HepG2 (cell line): ENCODE data around the gene SERPIND1. TPM values are rescaled to one million over a fixed set of nuclear protein-coding genes. Genes with fewer than 3 reads are reported as not detected.

Source experiments
- CAMTA2 ChIP-seq: sonication (generic); formaldehyde crosslinking; IDR thresholded peaks from 2 replicates; pipeline ENCODE4 v1.4.0; 2020; ENCODE audit warnings: mild to moderate bottlenecking, missing genetic modification reagents, borderline replicate concordance
- CHD2 ChIP-seq: IDR thresholded peaks from 2 replicates; pipeline ENCODE4 v1.6.1; 2011; ENCODE audit warnings: low read depth, low read length, improper control_type of control experiment
- CREB3 ChIP-seq: sonication (generic); formaldehyde crosslinking; IDR thresholded peaks from 2 replicates; pipeline ENCODE4 v1.5.0; 2020; ENCODE audit warnings: missing genetic modification reagents
- EEA1 ChIP-seq: sonication (generic); formaldehyde crosslinking; IDR thresholded peaks from 2 replicates; pipeline ENCODE4 v1.5.1; 2020; ENCODE audit warnings: mild to moderate bottlenecking, missing genetic modification reagents, borderline replicate concordance
- FOXO1 ChIP-seq: sonication (generic); formaldehyde crosslinking; IDR thresholded peaks from 2 replicates; pipeline ENCODE4 v1.4.0; 2020; ENCODE audit warnings: missing genetic modification reagents
- FOXP4 ChIP-seq: sonication (generic); formaldehyde crosslinking; IDR thresholded peaks from 2 replicates; pipeline ENCODE4 v1.4.0; 2020; ENCODE audit warnings: missing genetic modification reagents
- KDM5B ChIP-seq: sonication (generic); formaldehyde crosslinking; IDR thresholded peaks from 2 replicates; pipeline ENCODE4 v1.4.0; 2020; ENCODE audit warnings: missing genetic modification reagents, mild to moderate bottlenecking, borderline replicate concordance
- PAF1 ChIP-seq: IDR thresholded peaks from 2 replicates; pipeline ENCODE4 v1.6.1; 2016; ENCODE audit warnings: missing genetic modification reagents, missing compliant biosample characterization
- RBM39 ChIP-seq: fragments of 200-400 bp; formaldehyde crosslinking; IDR thresholded peaks from one replicate; pipeline ENCODE4 v1.6.1; 2018; ENCODE audit warnings: antibody characterized with exemption, mild to moderate bottlenecking, low read depth, low read length; ENCODE audit not compliant: poor library complexity, severe bottlenecking
- SPEN ChIP-seq: sonication (generic); formaldehyde crosslinking; IDR thresholded peaks from 2 replicates; pipeline ENCODE4 v1.5.1; 2020; ENCODE audit warnings: low read depth, mild to moderate bottlenecking, missing genetic modification reagents
- ZNF362 ChIP-seq: sonication (generic); formaldehyde crosslinking; IDR thresholded peaks from 2 replicates; pipeline ENCODE4 v1.4.0; 2020; ENCODE audit warnings: missing genetic modification reagents, mild to moderate bottlenecking, borderline replicate concordance
- ZNF367 ChIP-seq: sonication (generic); formaldehyde crosslinking; IDR thresholded peaks from 2 replicates; pipeline ENCODE4 v1.4.0; 2020; ENCODE audit warnings: missing genetic modification reagents, borderline replicate concordance
- ZNF496 ChIP-seq: sonication (generic); formaldehyde crosslinking; IDR thresholded peaks from 2 replicates; pipeline ENCODE4 v1.8.1; 2023; ENCODE audit warnings: mild to moderate bottlenecking, moderate library complexity, missing genetic modification reagents; ENCODE audit not compliant: insufficient replicate concordance
- ZNF580 ChIP-seq: IDR thresholded peaks from 2 replicates; pipeline ENCODE4 v1.6.1; 2016; ENCODE audit warnings: low read depth, borderline replicate concordance
- ZZZ3 ChIP-seq: sonication (generic); formaldehyde crosslinking; IDR thresholded peaks from 2 replicates; pipeline ENCODE4 v1.4.0; 2020; ENCODE audit warnings: missing genetic modification reagents, mild to moderate bottlenecking, borderline replicate concordance
- polyA plus RNA-seq, 8 experiments: library from polyadenylated mRNA; depleted of rRNA in 3 of 8; stranded (reverse) in 7 of 8; unstranded in 1 of 8; fragments of >200 nt; fragmentation: Illumina TruSeq in 4 of 8; extraction: Trizol in 4 of 8; gene quantifications; 2 replicates each; pipeline versions ENCODE4 v1.2.1 to v1.2.3, GENCODE V29; 2011 to 2016; ENCODE audit warnings: low read depth in 4 of 8, missing spikeins in 1 of 8, mixed read lengths in 1 of 8; ENCODE audit not compliant: insufficient read depth in 1 of 8
- total RNA-seq, 5 experiments: library from RNA; depleted of rRNA; stranded (reverse); fragments of >200 nt; fragmentation: Illumina TruSeq; extraction: Trizol; gene quantifications; 2 replicates each; pipeline ENCODE4 v1.2.3, GENCODE V29; 2016; ENCODE audit warnings: low read depth in 1 of 5
- TF ChIP-seq, protein P1 (sequence below), 2 experiments: sonication (generic) in 1 of 2; formaldehyde crosslinking in 1 of 2; IDR thresholded peaks; 2 replicates each; pipeline versions ENCODE4 v1.6.1 to v1.9.0; 2014 to 2022; ENCODE audit warnings: antibody characterized with exemption in 1 of 2, borderline replicate concordance in 1 of 2, inconsistent platforms in 1 of 2, low read depth in 1 of 2, missing genetic modification reagents in 1 of 2

The SERPIND1 gene
- total and polyA plus RNA-seq, 2 of the 13 experiments (the other 11 are each of a cell fraction or from before 2014, with no cell fraction given): 111 to 350 TPM

- TF ChIP-seq FOXP4 (CRISPR knock-in tag) (no peak), FOXO1 (CRISPR knock-in tag) (peak; percentile 36; the same call in 1 of the 2 replicates), PAF1 (CRISPR knock-in tag) (no peak), SPEN (CRISPR knock-in tag) (peak; percentile 24; the same call in 1 of the 2 replicates), ZNF362 (CRISPR knock-in tag) (no peak), CAMTA2 (CRISPR knock-in tag) (no peak), ZNF496 (CRISPR knock-in tag) (no peak), RBM39 (no peak), ZNF580 (no peak; the same call in 1 of the 2 replicates), CREB3 (CRISPR knock-in tag) (no peak), ZZZ3 (CRISPR knock-in tag) (no peak), EEA1 (CRISPR knock-in tag) (no peak), ZNF367 (no peak), KDM5B (CRISPR knock-in tag) (no peak; the same call in 1 of the 2 replicates), CHD2 (no peak)
- TF ChIP-seq, protein P1, sequence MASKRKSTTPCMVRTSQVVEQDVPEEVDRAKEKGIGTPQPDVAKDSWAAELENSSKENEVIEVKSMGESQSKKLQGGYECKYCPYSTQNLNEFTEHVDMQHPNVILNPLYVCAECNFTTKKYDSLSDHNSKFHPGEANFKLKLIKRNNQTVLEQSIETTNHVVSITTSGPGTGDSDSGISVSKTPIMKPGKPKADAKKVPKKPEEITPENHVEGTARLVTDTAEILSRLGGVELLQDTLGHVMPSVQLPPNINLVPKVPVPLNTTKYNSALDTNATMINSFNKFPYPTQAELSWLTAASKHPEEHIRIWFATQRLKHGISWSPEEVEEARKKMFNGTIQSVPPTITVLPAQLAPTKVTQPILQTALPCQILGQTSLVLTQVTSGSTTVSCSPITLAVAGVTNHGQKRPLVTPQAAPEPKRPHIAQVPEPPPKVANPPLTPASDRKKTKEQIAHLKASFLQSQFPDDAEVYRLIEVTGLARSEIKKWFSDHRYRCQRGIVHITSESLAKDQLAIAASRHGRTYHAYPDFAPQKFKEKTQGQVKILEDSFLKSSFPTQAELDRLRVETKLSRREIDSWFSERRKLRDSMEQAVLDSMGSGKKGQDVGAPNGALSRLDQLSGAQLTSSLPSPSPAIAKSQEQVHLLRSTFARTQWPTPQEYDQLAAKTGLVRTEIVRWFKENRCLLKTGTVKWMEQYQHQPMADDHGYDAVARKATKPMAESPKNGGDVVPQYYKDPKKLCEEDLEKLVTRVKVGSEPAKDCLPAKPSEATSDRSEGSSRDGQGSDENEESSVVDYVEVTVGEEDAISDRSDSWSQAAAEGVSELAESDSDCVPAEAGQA (IDR thresholded peaks at IDR 0.05; ENCODE audit: low read depth): no peak
- TF ChIP-seq, protein P1 (CRISPR knock-in tag; IDR thresholded peaks at IDR 0.05; ENCODE audit: borderline replicate concordance): no peak
Observed at GRCh38 chr22:20771918-20772625, 1.8 kb upstream of the SERPIND1 start (continued).
